ENCODE measurements around the gene LCN12.

- TF ChIP-seq EZH2 (IDR thresholded peaks at IDR 0.05) (no peak), POLR2AphosphoS5 (IDR thresholded peaks at IDR 0.05; ENCODE audit: borderline replicate concordance, low read depth, low read length) (no peak)
Observed at GRCh38 chr9:136934277-136934676, 17.8 kb upstream of the LCN12 start.

Measured in SK-N-MC (cell line).